Body of pancreas (tissue), 4 donors: ENCODE results near the gene TBX1.

ENCODE experiments used
- POLR2A ChIP-seq, 3 donors: fragments of 450-650 bp; IDR thresholded peaks; one replicate each; pipeline ENCODE4 v1.6.1; 2016; ENCODE audit warnings: antibody characterized with exemption in 3 of 3, mild to moderate bottlenecking in 2 of 3
- TF ChIP-seq, protein P1 (sequence below), 7 experiments: fragments of 450-650 bp in 4 of 7; fragments of 200-600 bp in 3 of 7; sonication (generic) in 3 of 7; IDR thresholded peaks; one replicate each; pipeline ENCODE4 v1.5.1; 2016 to 2019; ENCODE audit warnings: antibody characterized with exemption in 7 of 7

DNA sequence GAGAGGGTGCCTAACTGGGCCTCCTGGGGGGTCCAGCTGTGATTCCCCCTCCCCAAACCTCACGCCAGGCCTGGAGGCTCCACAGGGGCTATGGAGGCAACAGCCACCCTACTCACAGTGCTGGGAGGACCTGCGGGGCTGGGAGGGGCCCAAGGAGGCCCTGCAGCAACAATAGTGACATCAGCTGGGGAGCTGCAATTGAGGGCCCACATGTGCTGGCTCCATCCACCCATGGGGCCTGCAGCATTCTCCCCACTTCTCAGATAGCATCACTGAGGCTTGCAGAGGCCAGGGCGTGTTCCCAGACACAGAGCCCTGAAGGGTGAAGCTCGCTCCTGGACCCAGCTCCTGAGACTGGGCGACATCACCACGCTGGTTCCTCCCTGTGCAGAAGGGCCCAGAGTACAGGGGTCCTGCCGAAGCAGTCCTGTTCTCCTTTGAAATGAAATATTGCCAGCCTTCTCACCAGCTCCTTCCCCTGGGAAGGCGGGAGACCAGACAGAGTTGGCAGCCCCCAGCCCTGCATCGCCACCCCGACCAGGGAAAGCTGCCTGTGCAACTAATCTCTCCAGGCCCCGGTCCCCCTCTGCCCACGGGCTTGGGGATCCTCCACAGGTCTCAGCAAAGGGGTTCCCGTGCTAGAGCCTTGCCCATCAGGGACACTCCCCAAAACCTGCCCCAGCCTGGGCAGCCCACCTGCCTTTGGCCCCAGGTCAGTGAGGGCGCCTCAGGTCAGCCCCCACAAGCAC is 8.9 kb upstream of the TBX1 start:
- TF ChIP-seq, protein P1, sequence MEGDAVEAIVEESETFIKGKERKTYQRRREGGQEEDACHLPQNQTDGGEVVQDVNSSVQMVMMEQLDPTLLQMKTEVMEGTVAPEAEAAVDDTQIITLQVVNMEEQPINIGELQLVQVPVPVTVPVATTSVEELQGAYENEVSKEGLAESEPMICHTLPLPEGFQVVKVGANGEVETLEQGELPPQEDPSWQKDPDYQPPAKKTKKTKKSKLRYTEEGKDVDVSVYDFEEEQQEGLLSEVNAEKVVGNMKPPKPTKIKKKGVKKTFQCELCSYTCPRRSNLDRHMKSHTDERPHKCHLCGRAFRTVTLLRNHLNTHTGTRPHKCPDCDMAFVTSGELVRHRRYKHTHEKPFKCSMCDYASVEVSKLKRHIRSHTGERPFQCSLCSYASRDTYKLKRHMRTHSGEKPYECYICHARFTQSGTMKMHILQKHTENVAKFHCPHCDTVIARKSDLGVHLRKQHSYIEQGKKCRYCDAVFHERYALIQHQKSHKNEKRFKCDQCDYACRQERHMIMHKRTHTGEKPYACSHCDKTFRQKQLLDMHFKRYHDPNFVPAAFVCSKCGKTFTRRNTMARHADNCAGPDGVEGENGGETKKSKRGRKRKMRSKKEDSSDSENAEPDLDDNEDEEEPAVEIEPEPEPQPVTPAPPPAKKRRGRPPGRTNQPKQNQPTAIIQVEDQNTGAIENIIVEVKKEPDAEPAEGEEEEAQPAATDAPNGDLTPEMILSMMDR (IDR thresholded peaks at IDR 0.05) = no peak
- no peak for TF ChIP-seq POLR2A (IDR thresholded peaks at IDR 0.05)
